GM21528 (cell line): ENCODE results near the gene KCNJ6.
"Not testable (repeated sequence)": the region's sequence is repeated elsewhere in the genome, so short reads cannot be mapped to it uniquely, and the experiment has no call there.

Experiments
- ATAC-seq: cut with Tn5 transposase; IDR thresholded peaks from one replicate; pipeline ENCODE4 v1.9.1; 2021; ENCODE audit warnings: mild to moderate bottlenecking, moderate library complexity; ENCODE audit not compliant: unreplicated experiment, low FRiP score

Gene KCNJ6

DNA sequence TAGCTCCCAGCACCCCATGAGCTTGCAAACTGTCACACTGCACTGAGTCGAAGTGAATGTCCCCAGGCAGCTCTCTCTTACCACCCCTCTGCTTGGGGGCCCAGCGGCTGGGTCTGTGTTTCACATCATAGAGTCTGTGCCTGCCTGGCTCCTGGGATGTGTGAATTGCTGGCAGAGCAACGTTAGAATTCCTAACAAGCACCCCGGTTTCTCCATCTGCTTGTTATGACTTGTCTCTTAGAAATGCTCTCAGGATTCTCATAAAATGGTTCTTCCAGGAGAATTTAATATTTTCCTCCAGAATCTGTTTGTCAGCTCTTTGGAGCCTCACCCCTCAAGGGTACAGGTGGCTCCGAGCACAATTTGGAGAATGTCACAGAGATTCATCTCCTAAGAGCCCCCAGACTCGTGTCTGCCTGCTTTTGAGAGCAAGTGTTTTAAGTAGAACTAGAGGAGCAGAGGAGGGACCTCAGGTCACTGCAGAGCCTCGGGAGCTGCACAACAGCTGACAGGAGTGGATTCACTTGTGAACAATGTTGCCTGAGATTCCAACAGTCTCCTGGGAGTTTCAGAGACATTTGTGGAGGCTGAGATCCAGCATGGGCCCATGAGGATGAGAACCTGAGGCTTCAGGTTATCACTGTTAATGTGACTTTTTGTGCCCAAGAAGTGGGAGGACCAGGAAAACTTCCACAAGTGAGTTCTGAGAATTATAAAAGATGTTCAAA, 131.5 kb downstream of the KCNJ6 start:
- ATAC-seq, result no peak

DNA sequence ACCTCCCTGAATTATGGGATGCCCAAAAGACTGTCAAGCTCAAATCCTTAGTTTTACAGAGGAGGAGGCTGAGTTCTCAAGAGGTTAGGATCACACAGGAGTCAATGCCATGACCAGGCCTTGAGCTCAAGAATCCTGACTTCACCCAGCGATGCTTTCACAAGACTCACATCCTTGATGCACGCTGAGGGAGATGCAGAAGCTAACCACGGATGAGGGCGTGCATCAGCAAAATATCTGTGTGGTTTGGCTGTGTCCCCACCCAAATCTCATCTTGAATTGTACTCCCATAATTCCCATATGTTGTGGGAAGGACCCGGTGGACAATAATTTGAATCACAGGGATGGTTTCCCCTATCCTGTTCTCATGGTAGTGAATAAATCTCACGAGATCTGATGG, 133.2 kb downstream of the KCNJ6 start:
- no peak for ATAC-seq

DNA sequence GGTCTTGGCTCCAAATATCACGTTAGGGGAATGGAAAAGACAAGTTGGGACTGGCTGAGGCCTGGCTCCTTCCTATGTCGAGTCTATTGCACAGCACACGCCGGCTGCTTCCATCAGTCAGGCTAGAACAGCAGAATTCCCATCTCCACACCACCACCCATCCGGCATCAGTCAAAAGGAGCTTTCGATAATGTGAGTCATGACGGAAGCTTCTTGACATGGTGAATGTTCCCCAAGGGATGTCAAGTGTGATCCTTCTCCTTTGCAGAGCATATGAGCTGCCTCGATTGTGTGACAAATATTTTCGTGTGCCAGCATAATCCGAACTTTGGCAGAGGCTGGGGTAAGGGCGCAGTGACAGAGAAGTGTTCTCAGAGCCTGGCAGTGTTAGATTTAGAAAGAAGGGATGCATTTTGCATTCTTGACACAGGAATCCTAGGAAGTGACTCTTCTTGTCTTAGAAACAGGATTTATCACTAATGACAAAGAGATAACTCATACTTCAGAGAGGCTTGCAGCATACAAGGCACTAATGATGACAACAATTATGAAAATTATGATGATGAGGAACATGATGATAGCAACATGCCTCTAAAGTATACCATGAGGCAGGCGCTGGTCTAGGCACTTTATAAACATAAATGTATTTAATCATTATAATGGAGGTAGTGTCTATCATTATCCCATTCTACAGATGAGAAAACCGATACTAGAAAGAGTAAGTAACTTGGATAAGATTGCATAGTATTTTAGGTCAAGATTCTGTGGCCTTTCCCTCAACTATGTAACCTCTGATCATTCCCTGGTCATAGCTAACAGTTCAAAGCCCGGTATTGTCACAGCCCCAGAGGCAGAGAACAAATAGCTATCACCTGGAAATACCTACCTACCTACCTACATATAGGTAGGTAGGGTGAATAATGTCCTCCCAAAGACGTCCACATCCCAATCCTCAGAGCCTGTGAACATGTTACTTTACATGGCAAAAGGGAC, 135.0 kb downstream of the KCNJ6 start:
- ATAC-seq, result no peak

DNA sequence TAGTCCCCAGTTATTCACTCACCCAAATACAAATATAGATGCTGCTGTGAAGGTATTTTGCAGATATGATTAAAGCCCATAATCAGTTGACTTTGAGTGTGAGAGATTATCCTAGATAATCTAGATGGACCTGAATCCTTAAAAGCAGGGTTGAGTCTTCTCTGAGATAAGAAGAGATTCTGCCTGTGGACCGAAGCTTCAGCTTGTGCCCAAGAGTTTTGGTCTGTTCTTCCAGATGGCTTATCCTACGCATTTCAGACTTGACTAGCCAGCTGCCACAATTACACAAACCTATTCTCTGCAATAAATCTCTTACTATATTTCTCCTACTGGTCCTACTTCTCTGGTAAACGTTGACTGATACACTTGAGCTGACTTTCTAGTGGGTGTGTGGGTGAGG, 145.1 kb downstream of the KCNJ6 start:
- ATAC-seq, result no peak

GRCh38 chr21:37770461-37770860, 145.8 kb downstream of the KCNJ6 start:
- no peak for ATAC-seq

DNA sequence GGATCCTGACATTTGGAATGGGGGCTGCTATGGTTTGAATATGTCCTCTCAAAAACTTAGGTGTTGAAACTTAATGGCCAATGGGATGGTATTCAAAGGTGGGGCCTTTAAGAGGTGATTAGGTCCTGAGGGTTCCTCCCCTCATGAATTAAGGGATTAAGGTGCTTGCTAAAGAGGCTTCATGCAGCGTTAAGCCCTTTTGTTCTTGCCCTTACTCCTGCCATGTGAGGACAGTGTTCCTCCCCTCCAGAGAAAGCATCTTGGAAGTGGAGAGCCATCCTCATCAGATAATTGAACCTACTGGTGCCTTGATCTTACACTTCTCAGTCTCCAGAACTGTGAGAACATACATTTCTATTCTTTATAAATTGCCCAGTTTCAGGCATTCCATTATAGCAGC, 146.6 kb downstream of the KCNJ6 start:
- ATAC-seq, result no peak

DNA sequence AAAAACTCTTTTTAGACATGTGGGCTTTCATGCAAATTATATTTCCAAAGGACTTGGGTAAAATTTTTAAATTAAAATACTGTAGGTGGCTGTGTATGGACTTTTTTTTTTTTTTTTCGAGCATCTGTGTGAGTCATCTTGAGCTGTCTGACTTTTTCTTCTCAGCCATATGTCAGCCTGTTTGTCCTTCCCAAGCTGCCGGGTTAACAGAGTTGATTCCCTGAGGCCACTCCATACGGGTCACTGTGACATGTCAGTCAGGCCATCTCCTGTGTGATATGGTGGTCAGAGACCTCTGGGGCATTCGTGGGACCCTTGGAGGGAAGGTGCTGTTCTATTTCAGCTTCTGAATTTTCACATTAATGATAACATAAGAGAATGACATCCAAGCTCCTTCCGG, 148.3 kb downstream of the KCNJ6 start:
- ATAC-seq, result no peak

- no peak for ATAC-seq
Observed at GRCh38 chr21:37766129-37766528, 150.1 kb downstream of the KCNJ6 start.

DNA sequence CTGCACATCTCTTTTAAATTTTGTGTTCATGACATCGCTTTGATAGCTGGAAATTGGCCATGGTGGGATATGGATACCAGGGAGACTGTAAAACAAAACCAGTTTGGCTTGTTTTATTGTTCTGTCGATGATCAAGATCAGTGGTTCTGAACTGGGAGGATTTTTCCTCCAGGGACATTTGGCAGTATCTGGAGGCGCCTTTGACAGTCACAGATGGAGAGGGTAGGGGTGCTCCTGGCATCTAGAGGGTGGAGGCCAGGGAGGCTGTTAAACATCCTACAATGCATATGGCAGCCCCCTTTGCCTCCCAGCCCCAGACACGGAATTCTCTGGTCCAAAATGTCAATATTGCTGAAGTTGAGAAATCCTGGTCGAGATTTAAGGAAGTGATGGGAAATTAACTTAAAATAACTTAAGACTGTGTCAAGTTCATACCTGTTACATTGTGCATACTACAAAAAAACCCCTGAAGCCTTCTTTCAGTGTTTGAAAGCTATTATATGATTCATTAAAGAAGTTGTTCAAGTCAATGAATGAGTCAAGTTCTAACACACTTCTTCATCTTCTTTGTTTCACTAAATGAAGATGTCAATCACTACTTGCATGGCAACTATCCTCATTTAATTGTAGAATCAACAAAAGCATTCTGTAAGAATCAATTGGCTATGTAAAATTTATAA, 150.9 kb downstream of the KCNJ6 start:
- ATAC-seq, result no peak

- ATAC-seq, result no peak
Observed at GRCh38 chr21:37764691-37765090, 151.6 kb downstream of the KCNJ6 start.

GRCh38 chr21:37763298-37763697, 153.0 kb downstream of the KCNJ6 start:
- ATAC-seq, result no peak

DNA sequence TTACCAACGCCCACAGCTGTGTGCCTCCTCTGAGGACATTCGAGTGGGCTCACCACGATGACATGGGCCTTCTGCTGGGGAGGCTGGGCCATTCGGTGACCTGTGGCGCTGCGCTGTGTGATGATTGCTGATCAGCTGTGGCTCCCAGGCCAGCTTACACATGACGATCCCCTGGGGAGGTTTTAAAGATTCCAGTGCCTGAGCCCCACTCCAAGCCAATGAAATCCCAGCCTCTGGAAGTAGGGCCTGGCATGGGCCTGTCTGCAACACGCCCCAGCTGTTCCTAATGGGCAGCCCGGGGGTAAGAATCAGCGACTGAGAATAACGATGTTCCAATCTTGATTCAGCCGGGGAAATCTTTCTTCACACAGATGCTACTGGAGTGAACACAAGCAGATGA, 153.7 kb downstream of the KCNJ6 start:
- ATAC-seq, result no peak

DNA sequence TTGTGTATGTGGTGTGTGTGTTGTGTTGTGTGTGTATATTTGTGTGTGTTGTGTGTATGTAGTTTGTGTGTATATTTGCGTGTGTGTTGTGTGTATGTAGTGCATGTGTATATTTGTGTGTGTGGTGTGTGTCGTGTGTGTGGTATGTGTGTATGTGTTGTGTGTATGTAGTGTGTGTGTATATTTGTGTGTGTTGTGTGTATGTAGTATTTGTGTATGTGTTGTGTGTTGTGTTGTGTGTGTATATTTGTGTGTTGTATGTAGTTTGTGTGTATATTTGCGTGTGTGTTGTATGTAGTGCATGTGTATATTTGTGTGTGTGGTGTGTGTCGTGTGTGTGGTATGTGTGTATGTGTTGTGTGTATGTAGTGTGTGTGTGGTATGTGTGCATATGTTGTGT, 154.9 kb downstream of the KCNJ6 start:
- not testable (repeated sequence) for ATAC-seq

DNA sequence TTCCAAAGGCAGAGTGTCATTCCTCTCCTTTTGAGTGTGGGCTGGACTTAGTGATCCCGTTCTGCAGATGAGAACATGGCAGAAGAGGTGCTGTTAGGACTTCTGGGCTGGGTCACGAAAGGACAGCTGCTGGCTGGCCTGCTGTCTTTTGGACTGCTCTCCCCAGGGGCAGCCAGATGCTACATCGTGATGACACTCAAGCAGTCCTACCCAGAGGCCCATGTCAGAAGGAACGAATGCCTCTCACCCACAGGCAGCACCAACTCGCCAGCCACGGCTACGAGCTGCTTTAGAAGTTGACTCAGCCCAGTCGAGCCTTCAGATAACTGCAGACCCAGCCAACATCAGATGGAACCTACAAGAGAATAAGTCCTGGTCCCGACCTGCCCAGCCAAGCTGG, 156.5 kb downstream of the KCNJ6 start:
- no peak for ATAC-seq

- no peak for ATAC-seq
Observed at GRCh38 chr21:37758982-37759381, 157.3 kb downstream of the KCNJ6 start.

DNA sequence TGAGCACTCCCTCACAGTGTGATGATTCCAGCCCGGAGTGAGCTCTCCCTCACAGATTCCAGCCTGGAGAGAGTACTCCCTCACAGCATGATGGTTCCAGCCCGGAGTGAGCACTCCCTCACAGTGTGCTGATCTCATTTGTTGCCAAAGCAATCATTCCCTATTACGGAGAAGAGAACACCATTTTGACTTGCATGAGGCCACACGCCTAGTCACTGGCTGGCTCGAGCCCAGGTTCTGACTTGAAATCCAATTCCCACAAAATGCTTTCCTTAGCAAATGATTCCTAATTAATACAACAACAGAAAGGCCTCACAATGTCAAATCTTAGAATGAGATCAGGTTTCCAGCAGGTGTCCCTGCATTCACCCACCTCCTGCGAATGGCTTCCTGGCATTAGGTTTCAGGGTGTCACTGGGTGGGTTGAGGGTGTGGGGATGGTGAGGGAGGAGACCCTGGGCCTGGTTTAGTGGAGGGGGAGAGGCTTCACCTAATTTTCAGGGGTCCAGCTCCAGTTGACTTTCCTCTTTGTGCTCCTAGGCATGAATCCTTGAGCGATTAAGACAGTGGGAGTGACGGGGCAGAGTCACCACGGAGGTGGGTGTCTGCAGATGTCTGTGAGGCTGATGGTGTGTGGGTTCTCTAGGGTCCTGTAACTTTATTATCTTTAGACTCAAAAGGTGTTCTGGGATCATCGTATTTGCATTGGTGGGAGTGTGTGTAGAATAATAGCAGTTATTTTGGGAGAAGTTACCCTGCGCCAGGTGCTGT, 158.5 kb downstream of the KCNJ6 start:
- no peak for ATAC-seq

- ATAC-seq, result no peak
Observed at GRCh38 chr21:37753122-37753599, 163.1 kb downstream of the KCNJ6 start.

DNA sequence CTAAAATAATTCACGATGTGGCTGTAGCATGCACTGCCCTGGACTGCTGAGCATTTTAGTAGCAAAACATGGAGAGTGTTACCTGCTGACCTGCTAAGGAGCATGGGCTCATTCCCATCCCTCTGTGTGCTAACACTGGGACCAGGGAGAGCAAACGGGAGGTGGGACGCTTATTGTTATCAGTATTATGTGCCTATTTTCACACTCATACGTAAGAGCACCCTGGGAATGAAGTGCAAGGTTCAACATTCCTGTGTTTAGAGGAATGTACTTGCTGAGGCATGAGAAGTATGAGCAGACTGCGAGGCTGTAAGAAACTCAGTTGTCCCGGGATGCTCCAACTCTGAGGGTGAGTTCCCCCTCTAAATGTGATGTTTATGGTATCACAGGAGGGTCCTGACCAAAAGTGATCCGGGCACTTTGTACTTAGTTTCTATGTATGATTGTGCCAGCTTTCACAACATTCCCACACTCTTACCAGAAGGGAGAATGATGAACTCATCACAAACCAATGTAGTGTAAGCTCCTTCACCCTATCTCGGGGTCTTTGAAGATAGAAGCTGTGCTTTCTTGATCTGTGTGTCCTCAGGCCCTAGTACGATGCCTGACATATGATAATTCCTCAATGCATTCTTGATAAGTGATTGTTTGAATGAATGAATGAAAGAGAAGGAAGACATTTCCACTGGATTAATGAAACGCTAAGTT, 164.8 kb downstream of the KCNJ6 start:
- no peak for ATAC-seq

DNA sequence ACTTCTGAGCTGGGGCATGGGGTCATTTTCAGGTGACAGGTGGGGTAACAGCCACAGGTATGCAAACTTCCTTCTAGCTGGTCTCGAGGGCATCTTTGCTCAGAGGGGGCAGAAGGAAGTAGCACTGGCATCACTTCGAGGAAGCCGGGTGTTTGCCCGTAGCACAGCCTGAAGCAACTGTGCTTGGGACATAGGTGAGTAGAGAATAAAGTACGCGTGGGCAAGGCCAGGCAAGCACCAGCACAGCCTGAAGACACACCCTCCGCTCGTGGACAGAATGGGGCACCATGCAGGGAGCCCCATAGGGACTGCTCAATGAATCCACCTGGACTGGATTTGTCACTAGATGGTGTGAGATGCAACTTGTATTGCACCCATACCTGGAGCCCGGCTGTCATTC, 167.1 kb downstream of the KCNJ6 start:
- ATAC-seq, result no peak

DNA sequence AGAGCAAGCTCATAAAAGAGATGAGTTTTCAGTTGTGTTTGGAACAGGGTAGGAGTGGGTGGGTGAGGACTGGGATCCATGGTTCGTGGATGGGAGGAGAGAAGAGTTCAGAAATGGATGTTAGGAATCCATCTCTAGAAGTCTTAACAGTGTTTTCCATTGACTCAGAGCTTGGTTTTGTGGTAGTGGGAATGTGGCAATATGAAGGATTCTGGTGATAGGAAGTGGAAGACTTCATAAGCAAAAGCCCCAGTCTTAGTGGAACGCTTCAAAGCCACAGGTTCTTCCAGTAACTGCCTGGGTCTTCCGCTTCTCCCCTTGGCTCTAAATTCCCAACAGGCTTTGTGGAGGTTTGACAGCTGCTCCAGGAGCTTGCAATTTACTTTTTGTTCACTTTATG, 167.9 kb downstream of the KCNJ6 start:
- ATAC-seq, result no peak
